ENCODE measurements around the gene GAS2L2. TPM values are rescaled to one million over a fixed set of nuclear protein-coding genes. Genes with fewer than 3 reads are reported as not detected.

The GAS2L2 gene
- total RNA-seq, 1 donor from 2014 or later, result 0.07 TPM

GRCh38 chr17:35796942-35797341, 43.9 kb upstream of the GAS2L2 start:
- H3K4me3 Mint-ChIP-seq (ENCODE audit: unreplicated experiment), result no peak overlapping the region
- H3K4me2 ChIP-seq (ENCODE audit: low read length), result no peak overlapping the region
- H3K27me3 ChIP-seq (ENCODE audit: insufficient read depth, low read length), result peaks cover 34% of the 10 kb centered on the region
- no peak overlapping the region for H3K9ac ChIP-seq (ENCODE audit: low read length)
- TF ChIP-seq, protein P1, sequence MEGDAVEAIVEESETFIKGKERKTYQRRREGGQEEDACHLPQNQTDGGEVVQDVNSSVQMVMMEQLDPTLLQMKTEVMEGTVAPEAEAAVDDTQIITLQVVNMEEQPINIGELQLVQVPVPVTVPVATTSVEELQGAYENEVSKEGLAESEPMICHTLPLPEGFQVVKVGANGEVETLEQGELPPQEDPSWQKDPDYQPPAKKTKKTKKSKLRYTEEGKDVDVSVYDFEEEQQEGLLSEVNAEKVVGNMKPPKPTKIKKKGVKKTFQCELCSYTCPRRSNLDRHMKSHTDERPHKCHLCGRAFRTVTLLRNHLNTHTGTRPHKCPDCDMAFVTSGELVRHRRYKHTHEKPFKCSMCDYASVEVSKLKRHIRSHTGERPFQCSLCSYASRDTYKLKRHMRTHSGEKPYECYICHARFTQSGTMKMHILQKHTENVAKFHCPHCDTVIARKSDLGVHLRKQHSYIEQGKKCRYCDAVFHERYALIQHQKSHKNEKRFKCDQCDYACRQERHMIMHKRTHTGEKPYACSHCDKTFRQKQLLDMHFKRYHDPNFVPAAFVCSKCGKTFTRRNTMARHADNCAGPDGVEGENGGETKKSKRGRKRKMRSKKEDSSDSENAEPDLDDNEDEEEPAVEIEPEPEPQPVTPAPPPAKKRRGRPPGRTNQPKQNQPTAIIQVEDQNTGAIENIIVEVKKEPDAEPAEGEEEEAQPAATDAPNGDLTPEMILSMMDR (IDR thresholded peaks at IDR 0.05; ENCODE audit: insufficient read depth, low read depth, low read length), result no peak
- TF ChIP-seq EZH2 (IDR thresholded peaks at IDR 0.05; ENCODE audit: insufficient read depth, low read length), result no peak
- no peaks in the 10 kb centered on the region for H3K36me3 Mint-ChIP-seq (ENCODE audit: low read depth, unreplicated experiment)
- no peaks in the 10 kb centered on the region for H3K36me3 ChIP-seq (ENCODE audit: insufficient read depth, low read length)
- H3K27ac ChIP-seq (ENCODE audit: low read depth, low read length), result no peak overlapping the region
- H2AFZ ChIP-seq (ENCODE audit: low read depth, low read length), result no peak overlapping the region
- H3K9me3 ChIP-seq (ENCODE audit: insufficient read depth, low read depth, low read length), result no peaks in the 10 kb centered on the region
- no peak overlapping the region for H3K27ac Mint-ChIP-seq (ENCODE audit: unreplicated experiment)
- DNase-seq (ENCODE audit: low read depth) (no peak), FAIRE-seq (no peak)
- H3K27me3 Mint-ChIP-seq (ENCODE audit: low read depth, unreplicated experiment), result peaks cover 75% of the 10 kb centered on the region
- H3K9me3 Mint-ChIP-seq (ENCODE audit: unreplicated experiment), result no peaks in the 10 kb centered on the region
- H3K4me1 Mint-ChIP-seq (ENCODE audit: low read depth, unreplicated experiment), result peaks cover 5% of the 10 kb centered on the region
- H4K20me1 ChIP-seq (ENCODE audit: insufficient read depth, low read length), result no peaks in the 10 kb centered on the region
- H3K4me3 ChIP-seq (ENCODE audit: insufficient read depth, low read depth, low read length), result no peak overlapping the region
- no peaks in the 10 kb centered on the region for H3K79me2 ChIP-seq (ENCODE audit: insufficient read depth, low read length)
- peaks cover 13% of the 10 kb centered on the region for H3K4me1 ChIP-seq (ENCODE audit: insufficient read depth, low read length)

GRCh38 chr17:35795871-35796265, 42.8 kb upstream of the GAS2L2 start:
- Histone ChIP-seq H3K27ac (ENCODE audit: low read depth, low read length) (no peak overlapping the region), H3K36me3 (ENCODE audit: insufficient read depth, low read length) (no peaks in the 10 kb centered on the region), H3K4me2 (ENCODE audit: low read length) (peak overlapping the region; percentile 92), H3K27me3 (ENCODE audit: insufficient read depth, low read length) (peaks cover 34% of the 10 kb centered on the region), H3K79me2 (ENCODE audit: insufficient read depth, low read length) (no peaks in the 10 kb centered on the region), H3K4me1 (ENCODE audit: insufficient read depth, low read length) (peaks cover 7% of the 10 kb centered on the region), H2AFZ (ENCODE audit: low read depth, low read length) (peak overlapping the region; percentile 81), H3K4me3 (ENCODE audit: insufficient read depth, low read depth, low read length) (peak overlapping the region; percentile 53), H3K9me3 (ENCODE audit: insufficient read depth, low read depth, low read length) (no peaks in the 10 kb centered on the region), H4K20me1 (ENCODE audit: insufficient read depth, low read length) (no peaks in the 10 kb centered on the region), H3K9ac (ENCODE audit: low read length) (no peak overlapping the region)
- Mint-ChIP-seq H3K27me3 (ENCODE audit: low read depth, unreplicated experiment) (peaks cover 75% of the 10 kb centered on the region), H3K4me1 (ENCODE audit: low read depth, unreplicated experiment) (peaks cover 6% of the 10 kb centered on the region), H3K27ac (ENCODE audit: unreplicated experiment) (no peak overlapping the region), H3K4me3 (ENCODE audit: unreplicated experiment) (peak overlapping the region; percentile 75), H3K9me3 (ENCODE audit: unreplicated experiment) (no peaks in the 10 kb centered on the region), H3K36me3 (ENCODE audit: low read depth, unreplicated experiment) (no peaks in the 10 kb centered on the region)
- FAIRE-seq (no peak), DNase-seq (ENCODE audit: low read depth) (no peak)
- TF ChIP-seq, protein P1 (IDR thresholded peaks at IDR 0.05; ENCODE audit: insufficient read depth, low read depth, low read length), result no peak
- no peak for TF ChIP-seq EZH2 (IDR thresholded peaks at IDR 0.05; ENCODE audit: insufficient read depth, low read length)

GRCh38 chr17:35795007-35795870, 42.2 kb upstream of the GAS2L2 start, which contains the start of gene MMP28:
Gene MMP28, minus strand, starts transcription at chr17:35795641. Its CDS starts 264 bp downstream, at chr17:35795377.
- H3K79me2 ChIP-seq (ENCODE audit: insufficient read depth, low read length), result no peaks in the 10 kb centered on the region
- Mint-ChIP-seq H3K4me3 (ENCODE audit: unreplicated experiment) (peak within 1 kb of the TSS; percentile 75), H3K27ac (ENCODE audit: unreplicated experiment) (no peak within 1 kb of the TSS), H3K9me3 (ENCODE audit: unreplicated experiment) (no peaks in the 10 kb centered on the region), H3K27me3 (ENCODE audit: low read depth, unreplicated experiment) (peaks cover 71% of the 10 kb centered on the region), H3K4me1 (ENCODE audit: low read depth, unreplicated experiment) (peaks cover 6% of the 10 kb centered on the region), H3K36me3 (ENCODE audit: low read depth, unreplicated experiment) (no peaks in the 10 kb centered on the region)
- no peak within 1 kb of the TSS for H3K9ac ChIP-seq (ENCODE audit: low read length)
- peak within 1 kb of the TSS; percentile 53 for H3K4me3 ChIP-seq (ENCODE audit: insufficient read depth, low read depth, low read length)
- H3K27me3 ChIP-seq (ENCODE audit: insufficient read depth, low read length), result peaks cover 34% of the 10 kb centered on the region
- DNase-seq (ENCODE audit: low read depth) (peak; percentile 21), FAIRE-seq (no peak)
- H3K36me3 ChIP-seq (ENCODE audit: insufficient read depth, low read length), result no peaks in the 10 kb centered on the region
- peak within 1 kb of the TSS; percentile 81 for H2AFZ ChIP-seq (ENCODE audit: low read depth, low read length)
- H3K4me1 ChIP-seq (ENCODE audit: insufficient read depth, low read length), result peaks cover 7% of the 10 kb centered on the region
- TF ChIP-seq EZH2 (IDR thresholded peaks at IDR 0.05; ENCODE audit: insufficient read depth, low read length), result peak; percentile 49
- TF ChIP-seq, protein P1 (IDR thresholded peaks at IDR 0.05; ENCODE audit: insufficient read depth, low read depth, low read length), result no peak
- no peak within 1 kb of the TSS for H3K27ac ChIP-seq (ENCODE audit: low read depth, low read length)
- H3K4me2 ChIP-seq (ENCODE audit: low read length), result peak within 1 kb of the TSS; percentile 92
- H4K20me1 ChIP-seq (ENCODE audit: insufficient read depth, low read length), result no peaks in the 10 kb centered on the region
- no peaks in the 10 kb centered on the region for H3K9me3 ChIP-seq (ENCODE audit: insufficient read depth, low read depth, low read length)

All from astrocyte (in vitro differentiated cells and primary cell).